ENCODE data around the gene APOL6. TPM values are rescaled to one million over a fixed set of nuclear protein-coding genes. Genes with fewer than 3 reads are reported as not detected.
"Not testable (repeated sequence)": the region's sequence is repeated elsewhere in the genome, so short reads cannot be mapped to it uniquely, and the experiment has no call there.

APOL6 gene
- total RNA-seq, 4 donors from 2014 or later: 3.1 to 8.3 (median 5.1) TPM

DNA sequence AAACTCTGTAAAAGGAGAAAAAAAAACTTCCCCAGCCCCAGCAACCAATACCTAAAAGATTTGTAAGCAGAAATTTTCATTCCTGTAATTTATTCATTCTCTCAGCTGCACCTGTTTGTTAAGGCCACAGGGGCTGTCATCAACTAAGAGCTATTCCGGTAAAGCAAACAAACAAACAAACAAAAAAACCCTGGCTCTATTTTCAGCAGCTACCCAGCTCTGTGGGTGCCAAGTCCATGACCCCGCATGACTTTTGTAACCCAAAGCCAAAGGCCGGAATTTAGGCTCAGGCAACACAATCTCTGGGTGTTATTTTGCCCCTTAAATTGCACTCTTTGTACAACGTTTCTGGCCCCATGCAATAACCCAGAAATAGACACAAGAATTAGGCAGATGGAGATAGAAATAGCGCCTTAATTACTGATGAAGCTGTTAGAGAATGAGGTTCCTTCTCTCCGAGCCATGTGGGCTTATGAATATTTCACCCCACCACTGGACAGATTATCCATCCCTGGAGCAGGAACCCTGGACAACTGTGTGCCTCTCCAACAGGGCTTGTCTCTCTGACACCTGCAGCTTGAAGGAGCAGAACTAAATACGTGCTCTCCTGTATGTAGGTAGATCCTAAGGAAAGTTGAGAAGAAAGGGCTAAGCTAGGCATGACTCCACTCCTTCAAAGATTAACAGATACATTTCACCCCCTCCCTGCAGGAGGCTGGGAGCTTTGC is 29.4 kb downstream of the APOL6 start:
- TF ChIP-seq POLR2AphosphoS5 (IDR thresholded peaks at IDR 0.05): no peak
- TF ChIP-seq POLR2A (IDR thresholded peaks at IDR 0.05): no peak
- TF ChIP-seq, protein P1, sequence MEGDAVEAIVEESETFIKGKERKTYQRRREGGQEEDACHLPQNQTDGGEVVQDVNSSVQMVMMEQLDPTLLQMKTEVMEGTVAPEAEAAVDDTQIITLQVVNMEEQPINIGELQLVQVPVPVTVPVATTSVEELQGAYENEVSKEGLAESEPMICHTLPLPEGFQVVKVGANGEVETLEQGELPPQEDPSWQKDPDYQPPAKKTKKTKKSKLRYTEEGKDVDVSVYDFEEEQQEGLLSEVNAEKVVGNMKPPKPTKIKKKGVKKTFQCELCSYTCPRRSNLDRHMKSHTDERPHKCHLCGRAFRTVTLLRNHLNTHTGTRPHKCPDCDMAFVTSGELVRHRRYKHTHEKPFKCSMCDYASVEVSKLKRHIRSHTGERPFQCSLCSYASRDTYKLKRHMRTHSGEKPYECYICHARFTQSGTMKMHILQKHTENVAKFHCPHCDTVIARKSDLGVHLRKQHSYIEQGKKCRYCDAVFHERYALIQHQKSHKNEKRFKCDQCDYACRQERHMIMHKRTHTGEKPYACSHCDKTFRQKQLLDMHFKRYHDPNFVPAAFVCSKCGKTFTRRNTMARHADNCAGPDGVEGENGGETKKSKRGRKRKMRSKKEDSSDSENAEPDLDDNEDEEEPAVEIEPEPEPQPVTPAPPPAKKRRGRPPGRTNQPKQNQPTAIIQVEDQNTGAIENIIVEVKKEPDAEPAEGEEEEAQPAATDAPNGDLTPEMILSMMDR (IDR thresholded peaks at IDR 0.05): no peak
- TF ChIP-seq EP300 (IDR thresholded peaks at IDR 0.05): no peak
- 81% methylated on average over 7 of the region's 7 CpGs for WGBS
- Histone ChIP-seq H3K27ac (no peak overlapping the region), H3K9me3 (no peaks in the 10 kb centered on the region), H3K4me3 (no peak overlapping the region), H3K27me3 (no peaks in the 10 kb centered on the region), H3K4me1 (no peaks in the 10 kb centered on the region), H3K36me3 (no peaks in the 10 kb centered on the region)
- no peak for DNase-seq (ENCODE audit: low spot score in 2 of 2)

DNA sequence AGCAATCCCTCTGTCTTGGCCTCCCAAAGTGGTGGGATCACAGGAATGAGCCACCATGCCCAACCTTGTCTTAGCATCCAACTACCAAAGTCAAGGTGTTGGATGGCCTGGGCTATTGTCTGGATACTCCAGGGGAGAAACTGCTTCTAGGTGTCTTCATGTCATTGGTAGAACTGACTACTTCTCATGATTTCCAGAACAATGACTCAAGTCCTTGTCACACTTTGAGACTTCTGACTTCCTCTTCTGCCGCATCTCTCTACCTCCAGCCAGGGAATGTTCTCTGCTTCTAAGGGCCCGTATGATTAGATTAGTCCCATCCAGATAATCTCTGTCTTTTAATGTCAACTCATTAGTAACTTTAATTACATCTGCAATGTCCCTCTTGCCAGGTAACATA is 30.6 kb downstream of the APOL6 start:
- Histone ChIP-seq H3K9me3 (no peaks in the 10 kb centered on the region), H3K27me3 (no peaks in the 10 kb centered on the region), H3K27ac (no peak overlapping the region), H3K4me3 (no peak overlapping the region), H3K36me3 (no peaks in the 10 kb centered on the region), H3K4me1 (no peaks in the 10 kb centered on the region)
- 89% methylated on average over 2 of the region's 2 CpGs for WGBS
- TF ChIP-seq POLR2A (IDR thresholded peaks at IDR 0.05) (no peak), POLR2AphosphoS5 (IDR thresholded peaks at IDR 0.05) (no peak), EP300 (IDR thresholded peaks at IDR 0.05) (no peak)
- TF ChIP-seq, protein P1 (IDR thresholded peaks at IDR 0.05): no peak
- no peak for DNase-seq (ENCODE audit: low spot score in 2 of 2)

DNA sequence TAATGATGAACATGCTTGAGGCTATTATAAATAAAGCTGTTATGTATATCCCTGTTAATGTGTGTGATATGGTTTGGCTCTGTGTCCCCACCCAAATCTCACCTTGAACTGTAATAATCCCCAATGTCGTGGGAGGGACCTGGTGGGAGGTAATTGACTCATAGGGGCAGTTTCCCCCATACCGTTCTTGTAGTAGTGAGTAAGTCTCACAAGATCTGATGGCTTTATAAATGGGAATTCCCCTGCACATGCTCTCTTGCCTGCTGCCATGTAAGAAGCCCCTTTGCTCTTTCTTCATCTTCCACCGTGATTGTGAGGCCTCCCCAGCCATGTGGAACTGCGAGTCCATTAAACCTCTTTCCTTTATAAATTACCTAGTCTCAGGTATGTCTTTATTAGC is 31.2 kb downstream of the APOL6 start:
- H3K36me3 ChIP-seq; H3K9me3 ChIP-seq; H3K4me1 ChIP-seq; DNase-seq (ENCODE audit: low spot score in 2 of 2); H3K4me3 ChIP-seq; H3K27ac ChIP-seq; H3K27me3 ChIP-seq: not testable (repeated sequence)
- 48% methylated on average over 4 of the region's 4 CpGs for WGBS

DNA sequence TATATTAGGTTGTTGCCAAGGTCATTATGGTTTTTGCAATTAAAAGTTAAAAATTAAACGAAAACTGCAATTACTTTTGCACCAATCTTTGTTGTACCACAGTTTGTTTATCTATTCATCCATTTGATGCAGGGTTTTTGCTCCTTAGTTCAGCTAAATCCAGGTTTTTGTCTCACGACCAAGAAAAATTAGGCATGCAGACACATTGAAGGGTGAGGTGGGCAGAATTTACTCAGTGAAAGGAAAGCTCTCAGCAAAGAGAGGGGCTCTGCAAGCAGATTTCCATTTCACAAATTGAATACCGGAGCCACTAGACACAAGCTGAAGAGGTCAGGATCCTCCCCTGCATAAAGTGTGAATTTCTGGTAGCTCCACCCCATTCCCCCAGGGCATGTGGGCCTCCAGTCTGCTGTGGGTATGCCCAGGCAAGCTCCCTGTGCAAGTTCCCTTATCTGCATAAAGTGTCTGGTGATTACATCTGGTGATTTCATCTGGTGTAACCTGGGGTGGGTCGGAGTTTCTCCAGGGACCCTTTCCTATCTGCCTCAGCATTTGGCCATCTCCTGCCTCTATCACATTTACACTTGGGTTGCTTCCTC is 33.3 kb downstream of the APOL6 start:
- Histone ChIP-seq H3K27ac (no peak overlapping the region), H3K4me1 (no peaks in the 10 kb centered on the region), H3K36me3 (no peaks in the 10 kb centered on the region), H3K4me3 (no peak overlapping the region), H3K9me3 (no peaks in the 10 kb centered on the region), H3K27me3 (no peaks in the 10 kb centered on the region)
- TF ChIP-seq, protein P1 (IDR thresholded peaks at IDR 0.05): no peak
- TF ChIP-seq EP300 (IDR thresholded peaks at IDR 0.05): no peak
- TF ChIP-seq POLR2A (IDR thresholded peaks at IDR 0.05): no peak
- no peak for TF ChIP-seq POLR2AphosphoS5 (IDR thresholded peaks at IDR 0.05)
- WGBS: 60% methylated on average over 4 of the region's 4 CpGs
- DNase-seq (ENCODE audit: low spot score in 2 of 2): no peak

DNA sequence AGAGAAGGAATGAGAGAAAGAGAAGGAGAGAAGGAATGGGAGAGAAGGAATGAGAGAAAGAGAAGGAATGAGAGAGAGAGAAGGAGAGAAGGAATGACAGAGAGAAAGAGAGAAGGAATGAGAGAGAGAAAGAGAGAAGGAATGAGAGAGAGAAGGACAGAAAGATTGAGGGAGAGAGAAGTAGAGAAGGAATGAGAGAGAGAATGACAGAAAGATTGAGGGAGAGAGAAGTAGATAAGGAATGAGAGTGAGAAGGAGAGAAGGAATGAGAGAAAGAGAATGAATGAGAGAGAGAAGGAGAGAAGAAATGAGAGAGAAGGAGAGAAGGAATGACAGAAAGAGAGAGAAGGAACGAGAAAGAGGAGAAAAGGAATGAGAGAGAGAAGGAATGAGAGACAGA is 35.3 kb downstream of the APOL6 start:
- H3K27me3 ChIP-seq: no peaks in the 10 kb centered on the region
- no peak overlapping the region for H3K27ac ChIP-seq
- H3K36me3 ChIP-seq: no peaks in the 10 kb centered on the region
- no peak overlapping the region for H3K4me3 ChIP-seq
- H3K9me3 ChIP-seq: no peaks in the 10 kb centered on the region
- TF ChIP-seq POLR2A (IDR thresholded peaks at IDR 0.05): no peak
- DNase-seq (ENCODE audit: low spot score in 2 of 2): no peak
- no peaks in the 10 kb centered on the region for H3K4me1 ChIP-seq
- WGBS: 96% methylated on average over 1 of the region's 1 CpG

DNA sequence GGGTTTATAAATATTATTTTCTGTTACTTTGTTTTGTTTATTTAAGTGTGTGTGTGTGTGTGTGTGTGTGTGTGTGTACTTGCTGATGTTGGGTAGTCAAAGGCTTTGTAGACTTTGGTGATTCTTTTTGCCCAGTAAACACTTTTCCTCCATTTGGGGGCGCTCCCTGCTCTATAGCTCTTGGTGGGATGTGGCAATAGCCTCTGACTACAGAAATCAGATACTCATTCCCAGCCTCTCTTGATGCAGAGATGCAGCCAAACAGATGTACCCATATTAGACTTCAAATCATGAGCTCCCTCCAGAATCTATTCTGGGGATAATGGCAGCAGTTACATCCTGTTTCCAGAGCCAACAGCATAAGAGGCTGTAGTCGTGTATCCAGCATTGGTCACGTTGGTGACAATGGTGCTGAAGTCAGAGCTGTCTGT is 36.0 kb downstream of the APOL6 start:
- H3K4me3 ChIP-seq: no peak overlapping the region
- TF ChIP-seq POLR2AphosphoS5 (IDR thresholded peaks at IDR 0.05) (no peak), POLR2A (IDR thresholded peaks at IDR 0.05) (no peak), EP300 (IDR thresholded peaks at IDR 0.05) (no peak)
- TF ChIP-seq, protein P1 (IDR thresholded peaks at IDR 0.05): no peak
- H3K27me3 ChIP-seq: no peaks in the 10 kb centered on the region
- 24% methylated on average over 3 of the region's 3 CpGs for WGBS
- no peaks in the 10 kb centered on the region for H3K9me3 ChIP-seq
- DNase-seq (ENCODE audit: low spot score in 2 of 2): no peak
- H3K36me3 ChIP-seq: no peaks in the 10 kb centered on the region
- no peak overlapping the region for H3K27ac ChIP-seq
- no peaks in the 10 kb centered on the region for H3K4me1 ChIP-seq

Data from suprapubic skin (tissue), 4 donors.